GM18907 (cell line): Measurements from ENCODE around the gene COG8.
"Not testable (repeated sequence)": the region's sequence is repeated elsewhere in the genome, so short reads cannot be mapped to it uniquely, and the experiment has no call there.

Source experiments
- ATAC-seq: cut with Tn5 transposase; IDR thresholded peaks from one replicate; pipeline ENCODE4 v1.9.1; 2021; ENCODE audit warnings: mild to moderate bottlenecking, moderate library complexity; ENCODE audit not compliant: unreplicated experiment

Gene COG8

GRCh38 chr16:69294051-69294450 lies 45.3 kb downstream of the COG8 start:
- ATAC-seq: no peak

- no peak for ATAC-seq
Measured at GRCh38 chr16:69293401-69293800, 46.0 kb downstream of the COG8 start.

GRCh38 chr16:69291657-69292056 lies 47.7 kb downstream of the COG8 start:
- not testable (repeated sequence) for ATAC-seq

GRCh38 chr16:69286941-69287713 lies 52.2 kb downstream of the COG8 start:
- no peak for ATAC-seq

- ATAC-seq: no peak
Measured at GRCh38 chr16:69285240-69285639, 54.1 kb downstream of the COG8 start.

- ATAC-seq: no peak
Measured at GRCh38 chr16:69283851-69284250, 55.5 kb downstream of the COG8 start.

GRCh38 chr16:69277413-69277812 lies 62.0 kb downstream of the COG8 start:
- ATAC-seq: no peak
